Transverse colon (tissue), 4 donors: ENCODE measurements around the gene MYO1B. TPM values are rescaled to one million over a fixed set of nuclear protein-coding genes. Genes with fewer than 3 reads are reported as not detected.
A peak's percentile ranks its signal among the peaks of the same experiment; 100 is the strongest.

ENCODE experiments used
- DNase-seq: peaks from one replicate; pipeline ENCODE4 v3.0.0-alpha.2; 2019
- H3K27ac ChIP-seq, 4 donors: fragments of 200-600 bp; sonication (generic); 2 replicates each; pipeline ENCODE4 v1.5.1; 2016 to 2018; ENCODE audit warnings: inconsistent platforms in 4 of 4
- H3K27me3 ChIP-seq: fragments of 200-600 bp; sonication (generic); 2 replicates; pipeline ENCODE4 v1.5.1; 2017; ENCODE audit warnings: inconsistent platforms
- H3K36me3 ChIP-seq, 4 donors: fragments of 200-600 bp; sonication (generic); 2 replicates each; pipeline ENCODE4 v1.5.1; 2017 to 2019; ENCODE audit warnings: inconsistent platforms in 4 of 4
- H3K4me1 ChIP-seq, 4 donors: fragments of 200-600 bp; sonication (generic); 2 replicates each; pipeline ENCODE4 v1.5.1; 2017 to 2020; ENCODE audit warnings: inconsistent platforms in 4 of 4
- H3K4me3 ChIP-seq, 4 donors: fragments of 200-600 bp; sonication (generic); 1 replicate in 1 of 4; 2 replicates in 3 of 4; pipeline versions ENCODE4 v1.5.1 to v1.6.1; 2017 to 2019; ENCODE audit warnings: inconsistent platforms in 4 of 4
- H3K9me3 ChIP-seq, 2 donors: fragments of 200-600 bp; sonication (generic); 2 replicates each; pipeline ENCODE4 v1.5.1; 2017 to 2019; ENCODE audit warnings: inconsistent platforms in 2 of 2
- EP300 ChIP-seq: sonication (generic); formaldehyde crosslinking; IDR thresholded peaks from one replicate; pipeline ENCODE4 v1.6.1; 2017; ENCODE audit warnings: antibody characterized with exemption, low read depth
- POLR2A ChIP-seq: fragments of 450-650 bp; IDR thresholded peaks from one replicate; pipeline ENCODE4 v1.6.1; 2016; ENCODE audit warnings: antibody characterized with exemption, mild to moderate bottlenecking, moderate library complexity
- POLR2AphosphoS5 ChIP-seq, 3 donors: sonication (generic); formaldehyde crosslinking; IDR thresholded peaks; one replicate each; pipeline ENCODE4 v1.6.1; 2016; ENCODE audit warnings: antibody characterized with exemption in 3 of 3
- WGBS, 2 donors: methylation state at CpG; one replicate each; pipeline ENCODE4 v1.1.5; 2018; ENCODE audit warnings: low coverage in 1 of 2; 5-methylcytosine and 5-hydroxymethylcytosine counted together
- in situ Hi-C, 4 donors: fragments of 200-750 bp; cut with MboI; loops; one replicate each; pipeline versions ENCODE4 v1.15.0 to v1.15.1; 2017; ENCODE audit warnings: low sequenced_read_pairs in 3 of 4, low pct_ligation_motif_present in 1 of 4, low pct_unique_long_range_greater_than_20kb in 1 of 4
- intact Hi-C: fragments of 100-400 bp; cut with DNase I; formaldehyde crosslinking; loops from one replicate; pipeline ENCODE4 v1.15.1; 2023; ENCODE audit warnings: low total_unique reads
- total RNA-seq, 4 donors: library from RNA; depleted of rRNA; stranded (reverse); fragments of >200 nt; gene quantifications; one replicate each; pipeline ENCODE4 v1.1.0, GENCODE V29; 2016
- TF ChIP-seq, protein P1 (sequence below), 5 experiments: fragments of 200-600 bp in 3 of 5; fragments of 450-650 bp in 2 of 5; sonication (generic) in 3 of 5; IDR thresholded peaks; 1 replicate in 2 of 5; 2 replicates in 3 of 5; pipeline ENCODE4 v1.5.1; 2016 to 2017; ENCODE audit warnings: antibody characterized with exemption in 5 of 5, inconsistent platforms in 3 of 5, mild to moderate bottlenecking in 2 of 5, moderate library complexity in 1 of 5

Gene MYO1B
- total RNA-seq, 4 donors from 2014 or later, result 17.9 to 37.0 (median 35.0) TPM

DNA sequence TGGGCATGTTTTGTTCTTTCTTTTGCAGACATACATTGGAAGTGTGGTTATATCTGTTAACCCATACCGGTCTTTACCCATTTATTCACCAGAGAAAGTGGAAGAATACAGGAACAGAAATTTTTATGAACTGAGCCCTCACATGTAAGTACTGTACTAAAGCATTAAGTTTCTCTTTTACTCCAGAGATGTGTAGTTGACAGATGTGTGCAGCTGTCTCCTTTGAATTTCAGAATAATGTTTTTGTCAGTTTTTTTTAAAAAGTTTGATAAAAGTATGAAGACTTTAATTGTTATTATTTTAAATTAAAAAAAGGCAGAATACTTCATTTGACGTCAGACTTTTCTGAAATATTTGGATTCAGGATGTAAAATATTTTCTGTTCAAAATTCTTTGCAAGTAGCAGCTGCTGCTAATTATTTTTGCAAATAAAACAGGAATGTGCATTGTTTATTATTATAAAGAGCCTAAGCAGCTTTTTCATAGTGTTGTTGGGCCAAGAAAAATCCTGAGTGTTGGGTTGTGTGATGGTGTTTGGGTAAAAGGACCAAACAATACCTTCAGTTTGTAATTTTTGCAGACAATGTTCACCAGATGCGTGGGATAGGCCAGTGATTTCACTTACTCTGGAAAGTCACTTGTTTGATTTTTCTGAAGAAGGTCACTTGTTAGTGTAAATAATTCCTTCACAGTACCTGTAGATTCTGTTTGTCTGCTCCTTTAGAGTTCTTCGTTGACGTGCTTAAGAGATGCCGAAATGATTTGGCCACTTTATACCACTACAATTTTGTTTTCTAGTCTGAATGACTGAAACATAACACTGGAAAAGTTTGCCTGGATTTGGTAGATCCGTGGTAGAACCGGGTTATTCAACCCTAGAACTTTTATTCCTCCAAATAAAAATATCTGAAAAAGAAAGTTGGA, 51.1 kb downstream of the MYO1B start:
- Histone ChIP-seq H3K4me3 (no peak overlapping the region), H3K27me3 (no peaks in the 10 kb centered on the region), H3K4me1 (peaks cover 0 to 19% (median 6%) of the 10 kb centered on the region in 4 donors), H3K9me3 (no peaks in the 10 kb centered on the region), H3K27ac (peak overlapping the region in 1 of 4 donors; percentile 9), H3K36me3 (no peaks in the 10 kb centered on the region)
- WGBS, 2 donors, result 75 to 76% methylated on average over 8 of the region's 8 CpGs
- in situ Hi-C loops (no loop called here), intact Hi-C loops (no loop called here)
- no peak for TF ChIP-seq POLR2A
- no peak for TF ChIP-seq EP300
- TF ChIP-seq, protein P1, sequence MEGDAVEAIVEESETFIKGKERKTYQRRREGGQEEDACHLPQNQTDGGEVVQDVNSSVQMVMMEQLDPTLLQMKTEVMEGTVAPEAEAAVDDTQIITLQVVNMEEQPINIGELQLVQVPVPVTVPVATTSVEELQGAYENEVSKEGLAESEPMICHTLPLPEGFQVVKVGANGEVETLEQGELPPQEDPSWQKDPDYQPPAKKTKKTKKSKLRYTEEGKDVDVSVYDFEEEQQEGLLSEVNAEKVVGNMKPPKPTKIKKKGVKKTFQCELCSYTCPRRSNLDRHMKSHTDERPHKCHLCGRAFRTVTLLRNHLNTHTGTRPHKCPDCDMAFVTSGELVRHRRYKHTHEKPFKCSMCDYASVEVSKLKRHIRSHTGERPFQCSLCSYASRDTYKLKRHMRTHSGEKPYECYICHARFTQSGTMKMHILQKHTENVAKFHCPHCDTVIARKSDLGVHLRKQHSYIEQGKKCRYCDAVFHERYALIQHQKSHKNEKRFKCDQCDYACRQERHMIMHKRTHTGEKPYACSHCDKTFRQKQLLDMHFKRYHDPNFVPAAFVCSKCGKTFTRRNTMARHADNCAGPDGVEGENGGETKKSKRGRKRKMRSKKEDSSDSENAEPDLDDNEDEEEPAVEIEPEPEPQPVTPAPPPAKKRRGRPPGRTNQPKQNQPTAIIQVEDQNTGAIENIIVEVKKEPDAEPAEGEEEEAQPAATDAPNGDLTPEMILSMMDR (IDR thresholded peaks at IDR 0.05), result no peak
- TF ChIP-seq POLR2AphosphoS5 (IDR thresholded peaks at IDR 0.05), result no peak
- no peak for DNase-seq

DNA sequence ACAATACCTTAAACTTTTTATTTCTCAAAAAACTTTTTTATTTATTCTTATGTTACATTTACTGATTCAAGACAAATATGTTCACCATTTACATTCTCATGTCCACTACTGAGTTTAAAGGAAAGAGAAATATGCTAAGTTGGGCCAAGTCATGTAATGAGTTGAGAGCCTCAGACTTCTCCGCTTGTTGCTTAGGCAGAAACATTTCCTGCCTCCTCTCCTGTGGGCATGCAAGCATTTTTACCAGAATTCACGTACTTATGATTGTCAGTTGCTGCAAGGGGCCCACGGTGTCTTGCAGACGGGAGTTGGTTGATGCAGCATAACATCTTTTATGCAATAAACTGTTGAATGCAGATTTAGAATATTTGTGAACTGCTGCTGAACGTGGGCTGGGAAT, 51.8 kb downstream of the MYO1B start:
- Histone ChIP-seq H3K9me3 (no peaks in the 10 kb centered on the region), H3K4me1 (peaks cover 0 to 16% (median 4%) of the 10 kb centered on the region in 4 donors), H3K27ac (peak overlapping the region in 1 of 4 donors; percentile 9), H3K36me3 (no peaks in the 10 kb centered on the region), H3K27me3 (no peaks in the 10 kb centered on the region), H3K4me3 (no peak overlapping the region)
- intact Hi-C loops, result no loop called here
- WGBS, 2 donors, result 76 to 81% methylated on average over 5 of the region's 5 CpGs
- no peak for DNase-seq
- TF ChIP-seq, protein P1 (IDR thresholded peaks at IDR 0.05), result no peak
- TF ChIP-seq POLR2AphosphoS5 (IDR thresholded peaks at IDR 0.05) (no peak), EP300 (no peak), POLR2A (no peak)
- in situ Hi-C loops, result no loop called here

DNA sequence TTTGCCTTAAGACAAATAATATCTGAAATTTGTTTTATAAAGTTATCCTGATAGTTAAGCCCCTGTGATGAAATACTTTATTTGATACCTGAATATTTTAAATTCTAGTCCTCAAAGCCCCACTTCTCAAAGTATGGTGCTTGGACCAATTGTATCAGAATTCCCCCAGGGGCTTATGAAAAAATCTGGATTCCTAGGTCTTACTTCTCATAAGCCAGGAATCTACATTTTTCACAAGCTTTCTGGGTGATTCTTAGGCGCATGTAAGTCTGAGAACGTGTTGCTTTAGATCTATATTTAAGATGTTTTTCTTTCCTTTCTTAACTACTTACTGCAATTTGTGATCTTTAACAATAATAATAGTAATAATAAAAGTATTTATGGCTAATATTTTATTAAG, 53.1 kb downstream of the MYO1B start:
- H3K4me1 ChIP-seq, result peaks cover 0 to 21% (median 4%) of the 10 kb centered on the region in 4 donors
- no peak for TF ChIP-seq POLR2AphosphoS5 (IDR thresholded peaks at IDR 0.05)
- TF ChIP-seq POLR2A, result no peak
- no peak for TF ChIP-seq EP300
- TF ChIP-seq, protein P1 (IDR thresholded peaks at IDR 0.05), result no peak
- no peak overlapping the region for H3K27ac ChIP-seq
- WGBS, 2 donors, result 69 to 84% methylated on average over 2 of the region's 2 CpGs
- H3K27me3 ChIP-seq, result no peaks in the 10 kb centered on the region
- H3K36me3 ChIP-seq, result no peaks in the 10 kb centered on the region
- H3K4me3 ChIP-seq, result no peak overlapping the region
- in situ Hi-C loops (no loop called here), intact Hi-C loops (no loop called here)
- no peaks in the 10 kb centered on the region for H3K9me3 ChIP-seq
- no peak for DNase-seq

DNA sequence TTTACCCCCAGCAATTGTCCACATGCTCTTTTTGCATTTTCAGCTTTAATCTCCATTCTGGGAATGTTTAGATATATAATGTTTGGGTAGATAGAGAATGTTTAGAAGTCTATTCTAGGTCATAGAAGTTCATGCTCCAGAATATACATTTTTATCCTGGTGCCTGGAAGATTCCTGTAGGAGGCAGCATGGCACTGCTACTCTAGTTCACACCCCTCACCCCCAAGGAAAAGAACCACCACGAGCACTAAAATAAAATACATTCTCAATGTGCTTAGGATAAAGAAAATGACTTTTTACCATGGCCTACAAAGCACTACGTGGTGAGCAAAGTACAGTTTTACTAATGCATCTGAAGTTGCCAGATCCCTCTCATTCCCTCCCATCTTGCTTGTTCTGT, 53.8 kb downstream of the MYO1B start:
- in situ Hi-C loops, result no loop called here

More for the DNA sequence above, 53.8 kb downstream of the MYO1B start:
- Histone ChIP-seq H3K4me3 (no peak overlapping the region), H3K27ac (no peak overlapping the region), H3K9me3 (no peaks in the 10 kb centered on the region), H3K27me3 (no peaks in the 10 kb centered on the region), H3K4me1 (peaks cover 0 to 28% (median 9%) of the 10 kb centered on the region in 4 donors), H3K36me3 (no peaks in the 10 kb centered on the region)
- intact Hi-C loops, result no loop called here
- DNase-seq, result no peak
- WGBS, 2 donors, result 31% methylated on average over 2 of the region's 2 CpGs; no CpG with 5 or more reads in 1 of the 2 donors
- TF ChIP-seq EP300 (no peak), POLR2AphosphoS5 (IDR thresholded peaks at IDR 0.05) (no peak), POLR2A (no peak)
- TF ChIP-seq, protein P1 (IDR thresholded peaks at IDR 0.05), result no peak
